Measurements from ENCODE around the gene EIF4E3. TPM values are rescaled to one million over a fixed set of nuclear protein-coding genes. Genes with fewer than 3 reads are reported as not detected.

The EIF4E3 gene
- total RNA-seq, 4 donors from 2014 or later: 11.4 to 13.5 (median 12.8) TPM

- no peak for DNase-seq (ENCODE audit: low spot score in 2 of 2)
- TF ChIP-seq POLR2A (IDR thresholded peaks at IDR 0.05) (no peak), CTCF (IDR thresholded peaks at IDR 0.05) (no peak)
- no peak overlapping the region for H3K4me3 ChIP-seq (ENCODE audit: low read depth, poor library complexity, severe bottlenecking)
- intact Hi-C loops (cut with DNase I; ENCODE audit: low total_unique reads): no loop called here
These were observed 20.3 kb downstream of the EIF4E3 start for GRCh38 chr3:71704915-71705314.

- 48 to 51% methylated on average over 2 of the region's 2 CpGs for WGBS, 2 donors
- DNase-seq (ENCODE audit: low spot score in 2 of 2): no peak
- intact Hi-C loops (cut with DNase I; ENCODE audit: low total_unique reads): no loop called here
- TF ChIP-seq POLR2A (IDR thresholded peaks at IDR 0.05) (no peak), CTCF (IDR thresholded peaks at IDR 0.05) (no peak)
- no peak overlapping the region for H3K4me3 ChIP-seq (ENCODE audit: low read depth, poor library complexity, severe bottlenecking)
These were observed 21.4 kb downstream of the EIF4E3 start for GRCh38 chr3:71703797-71704196.

GRCh38 chr3:71702131-71703024 lies 22.8 kb downstream of the EIF4E3 start:
- intact Hi-C loops (cut with DNase I; ENCODE audit: low total_unique reads): no loop called here
- WGBS, 2 donors: 76 to 80% methylated on average over 7 of the region's 7 CpGs
- no peak overlapping the region for H3K4me3 ChIP-seq (ENCODE audit: low read depth, poor library complexity, severe bottlenecking)
- TF ChIP-seq CTCF (IDR thresholded peaks at IDR 0.05) (no peak), POLR2A (IDR thresholded peaks at IDR 0.05) (no peak)
- no peak for DNase-seq (ENCODE audit: low spot score in 2 of 2)

- no peak overlapping the region for H3K4me3 ChIP-seq (ENCODE audit: low read depth, poor library complexity, severe bottlenecking)
- WGBS, 2 donors: 89% methylated on average over 3 of the region's 3 CpGs
- TF ChIP-seq POLR2A (IDR thresholded peaks at IDR 0.05): no peak
- TF ChIP-seq CTCF (IDR thresholded peaks at IDR 0.05): no peak
These were observed 23.9 kb downstream of the EIF4E3 start for GRCh38 chr3:71701251-71701762.

GRCh38 chr3:71695000-71695482 lies 30.2 kb downstream of the EIF4E3 start:
- intact Hi-C loops (cut with DNase I; ENCODE audit: low total_unique reads): no loop called here
- 84 to 88% methylated on average over 7 of the region's 7 CpGs for WGBS, 2 donors
- no peak for DNase-seq (ENCODE audit: low spot score in 2 of 2)
- TF ChIP-seq CTCF (IDR thresholded peaks at IDR 0.05) (no peak), POLR2A (IDR thresholded peaks at IDR 0.05) (no peak)
- no peak overlapping the region for H3K4me3 ChIP-seq (ENCODE audit: low read depth, poor library complexity, severe bottlenecking)

More at GRCh38 chr3:71701251-71701762, 23.9 kb downstream of the EIF4E3 start:
- DNase-seq (ENCODE audit: low spot score in 2 of 2): no peak
- intact Hi-C loops (cut with DNase I; ENCODE audit: low total_unique reads): no loop called here

Data from lower leg skin (tissue), 4 donors.